AG09309 (cell line): ENCODE measurements around the gene PILRA.

Experiments
- DNase-seq: peaks from one replicate; pipeline ENCODE4 v3.0.0-alpha.2; 2010; ENCODE audit warnings: low read depth
- H3K4me3 ChIP-seq: 2 replicates; pipeline ENCODE4 v1.5.1; 2011; ENCODE audit warnings: mild to moderate bottlenecking, low read depth, low read length, moderate library complexity; ENCODE audit not compliant: control insufficient read depth
- CTCF ChIP-seq: IDR thresholded peaks from 2 replicates; pipeline ENCODE4 v1.5.1; 2011; ENCODE audit warnings: mild to moderate bottlenecking, low read depth, low read length, inconsistent platforms; ENCODE audit not compliant: insufficient read depth, control insufficient read depth; ENCODE audit errors: missing control alignments

The PILRA gene

GRCh38 chr7:100353685-100354330 is 19.5 kb upstream of the PILRA start:
- TF ChIP-seq CTCF: no peak
- no peak overlapping the region for H3K4me3 ChIP-seq
- DNase-seq: no peak

- DNase-seq: no peak
- no peak overlapping the region for H3K4me3 ChIP-seq
- TF ChIP-seq CTCF: no peak
These were observed 16.7 kb upstream of the PILRA start for GRCh38 chr7:100356416-100357068.

GRCh38 chr7:100357131-100357561 is 16.1 kb upstream of the PILRA start:
- no peak for TF ChIP-seq CTCF
- no peak overlapping the region for H3K4me3 ChIP-seq
- no peak for DNase-seq

- DNase-seq: no peak
- no peak for TF ChIP-seq CTCF
- H3K4me3 ChIP-seq: no peak within 1 kb of the TSS
These were observed 15.0 kb upstream of the PILRA start, which contains the start of gene PILRB for GRCh38 chr7:100358027-100358856. Gene PILRB (plus strand): TSS chr7:100358117. CDS start chr7:100358303, 186 bp downstream.

GRCh38 chr7:100358857-100359212 is 14.5 kb upstream of the PILRA start:
- TF ChIP-seq CTCF: no peak
- DNase-seq: no peak
- no peak overlapping the region for H3K4me3 ChIP-seq

- TF ChIP-seq CTCF: no peak
- H3K4me3 ChIP-seq: no peak overlapping the region
- DNase-seq: no peak
These were observed 13.0 kb upstream of the PILRA start for GRCh38 chr7:100360135-100360854.
